IPS-20b (cell line): Measurements from ENCODE around the gene FGF12.

Experiments
- H3K27ac ChIP-seq: one replicate; pipeline ENCODE4 v1.5.1; 2013; ENCODE audit warnings: low read length
- H3K27me3 ChIP-seq: 2 replicates; pipeline ENCODE4 v1.6.1; 2013; ENCODE audit warnings: mild to moderate bottlenecking, low read length, inconsistent platforms; ENCODE audit not compliant: insufficient read depth
- H3K36me3 ChIP-seq: 2 replicates; pipeline ENCODE4 v1.6.1; 2013; ENCODE audit warnings: low read depth, mild to moderate bottlenecking, inconsistent platforms, low read length, moderate library complexity; ENCODE audit not compliant: insufficient read depth
- H3K4me1 ChIP-seq: 2 replicates; pipeline ENCODE4 v1.6.1; 2013; ENCODE audit warnings: mild to moderate bottlenecking, control low read depth, inconsistent platforms, low read length, moderate library complexity; ENCODE audit not compliant: insufficient read depth
- H3K4me3 ChIP-seq: 2 replicates; pipeline ENCODE4 v1.5.1; 2013; ENCODE audit warnings: mild to moderate bottlenecking, low read length, inconsistent platforms
- H3K9ac ChIP-seq: 2 replicates; pipeline ENCODE4 v1.6.1; 2013; ENCODE audit warnings: low read depth, mild to moderate bottlenecking, inconsistent platforms, low read length, moderate library complexity
- H3K9me3 ChIP-seq: 2 replicates; pipeline ENCODE4 v1.6.1; 2013; ENCODE audit warnings: mild to moderate bottlenecking, low read depth, low read length, inconsistent platforms; ENCODE audit not compliant: insufficient read depth

FGF12 gene

DNA sequence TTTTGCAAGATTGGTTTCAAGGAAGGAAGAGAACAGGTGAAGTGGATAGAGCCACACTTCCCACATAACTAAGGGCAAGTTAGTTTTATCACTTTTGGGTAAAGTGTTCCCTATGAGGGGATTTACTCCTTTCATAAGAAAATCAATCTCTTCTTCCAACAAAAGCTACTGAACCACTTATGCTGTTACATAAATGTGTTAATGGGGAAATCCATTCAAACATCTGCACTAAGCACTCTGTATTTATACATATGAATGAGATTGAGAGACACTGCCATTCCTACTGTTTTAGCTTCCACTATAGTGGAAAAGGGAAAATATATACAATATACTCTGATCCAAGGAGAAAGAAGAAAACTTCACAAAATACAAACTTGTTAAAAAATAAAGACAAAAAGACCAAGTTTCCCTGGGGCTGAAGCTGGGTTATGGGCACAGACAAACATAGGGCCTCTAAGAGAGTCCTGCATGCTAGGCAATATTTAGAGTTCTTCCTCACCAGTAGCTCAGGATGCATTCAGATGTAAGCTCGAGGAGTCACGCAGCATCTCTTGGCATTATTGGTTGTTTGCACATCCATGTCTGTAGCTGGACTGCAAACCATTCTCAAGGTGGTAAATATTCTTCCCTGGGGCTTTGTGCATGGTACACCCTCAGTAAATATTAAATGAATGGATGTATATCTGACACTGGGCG lies 454.2 kb downstream of the FGF12 start:
- 0 out of 2 replicates have a peak, but pooled peaks cover 3% of the 10 kb centered on the region for H3K36me3 ChIP-seq
- H3K9me3 ChIP-seq: no peaks in the 10 kb centered on the region
- no peak overlapping the region for H3K4me3 ChIP-seq
- H3K27ac ChIP-seq: no peak overlapping the region
- no peak overlapping the region for H3K9ac ChIP-seq
- peaks cover 17% of the 10 kb centered on the region for H3K4me1 ChIP-seq
- no peaks in the 10 kb centered on the region for H3K27me3 ChIP-seq

DNA sequence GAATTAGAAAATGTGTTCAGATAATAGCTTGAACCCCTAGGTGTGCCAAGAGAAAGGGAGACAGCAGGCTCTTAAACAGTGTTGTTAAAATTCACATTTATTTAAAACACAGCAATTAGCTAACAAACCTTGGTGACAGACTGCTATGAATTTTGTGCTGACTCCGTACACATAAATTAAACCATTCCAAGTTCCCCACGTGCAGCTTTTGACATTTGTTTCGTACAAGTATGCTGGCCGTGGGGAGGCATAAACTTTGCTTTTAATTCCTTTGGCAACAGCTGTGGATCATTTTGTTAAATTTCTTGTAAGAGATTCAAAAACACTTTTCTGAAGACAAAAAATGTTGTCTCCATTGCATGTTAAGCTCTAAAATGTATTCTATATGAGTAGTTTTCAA lies 465.3 kb downstream of the FGF12 start:
- Histone ChIP-seq H3K4me3 (no peak overlapping the region), H3K36me3 (no peaks in the 10 kb centered on the region), H3K9me3 (no peaks in the 10 kb centered on the region), H3K27ac (no peak overlapping the region), H3K9ac (no peak overlapping the region), H3K4me1 (no peaks in the 10 kb centered on the region), H3K27me3 (no peaks in the 10 kb centered on the region)

DNA sequence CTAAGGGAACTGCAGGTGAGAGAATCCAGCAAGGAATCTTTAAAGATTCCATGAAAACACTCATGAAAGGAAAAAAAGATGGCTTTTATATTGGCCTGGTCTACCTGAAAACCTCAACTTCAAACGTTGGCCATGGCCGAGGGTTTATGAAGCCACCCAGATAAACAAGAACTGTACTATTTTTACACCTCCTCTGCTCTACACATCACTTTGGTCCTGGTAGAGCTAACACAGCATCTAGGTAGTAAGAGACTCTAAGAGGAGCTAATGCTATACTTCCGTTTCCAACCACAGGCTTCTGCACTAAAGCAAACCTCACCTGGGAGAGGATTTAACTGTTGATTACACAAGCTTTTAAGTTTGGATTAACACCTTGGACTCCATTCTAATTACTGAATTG lies 466.2 kb downstream of the FGF12 start:
- Histone ChIP-seq H3K9me3 (no peaks in the 10 kb centered on the region), H3K27me3 (no peaks in the 10 kb centered on the region), H3K4me1 (no peaks in the 10 kb centered on the region), H3K36me3 (no peaks in the 10 kb centered on the region), H3K4me3 (no peak overlapping the region), H3K9ac (no peak overlapping the region), H3K27ac (no peak overlapping the region)

DNA sequence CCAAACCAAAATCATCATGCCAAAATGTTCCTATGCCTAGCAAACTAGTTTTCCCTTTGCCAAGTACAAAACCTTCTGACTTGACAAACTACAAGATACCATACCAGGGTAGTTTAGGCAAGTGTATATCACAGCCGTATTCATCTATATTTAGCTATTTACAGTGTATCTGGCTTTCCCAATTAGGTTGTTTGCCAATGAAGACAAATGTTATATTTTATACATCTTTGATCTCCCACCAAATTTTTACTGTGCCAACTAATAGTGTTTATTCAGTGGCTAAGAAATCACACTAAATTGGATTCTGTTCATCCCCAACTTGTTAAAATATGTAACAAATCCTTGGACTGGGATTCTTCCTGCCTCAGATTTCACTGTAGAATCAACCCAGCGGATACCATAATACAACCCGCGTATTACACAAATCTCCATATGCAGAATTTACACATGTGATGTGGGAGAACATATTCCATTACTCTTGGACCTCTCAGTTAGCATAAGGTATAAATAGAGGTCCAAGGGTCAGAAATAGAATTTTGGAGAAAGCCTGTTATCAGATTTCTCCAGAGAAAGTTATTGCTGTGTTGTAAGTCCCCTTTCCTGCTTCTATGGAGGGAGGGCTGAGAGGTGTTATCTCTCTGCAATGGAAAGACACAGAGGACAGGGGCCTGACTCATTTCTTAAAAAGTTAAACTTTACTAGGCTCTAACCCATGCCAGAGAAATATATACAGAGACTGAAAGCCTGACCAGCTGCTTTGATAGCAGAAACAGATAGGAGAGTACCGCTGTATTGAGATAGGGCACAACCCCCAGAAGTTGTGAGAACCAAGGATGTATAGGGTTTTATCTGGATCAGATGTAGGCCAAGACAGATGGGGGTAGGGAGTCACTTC lies 467.0 kb downstream of the FGF12 start:
- Histone ChIP-seq H3K4me3 (no peak overlapping the region), H3K4me1 (no peaks in the 10 kb centered on the region), H3K27ac (no peak overlapping the region), H3K36me3 (no peaks in the 10 kb centered on the region), H3K27me3 (no peaks in the 10 kb centered on the region), H3K9ac (no peak overlapping the region), H3K9me3 (no peaks in the 10 kb centered on the region)

DNA sequence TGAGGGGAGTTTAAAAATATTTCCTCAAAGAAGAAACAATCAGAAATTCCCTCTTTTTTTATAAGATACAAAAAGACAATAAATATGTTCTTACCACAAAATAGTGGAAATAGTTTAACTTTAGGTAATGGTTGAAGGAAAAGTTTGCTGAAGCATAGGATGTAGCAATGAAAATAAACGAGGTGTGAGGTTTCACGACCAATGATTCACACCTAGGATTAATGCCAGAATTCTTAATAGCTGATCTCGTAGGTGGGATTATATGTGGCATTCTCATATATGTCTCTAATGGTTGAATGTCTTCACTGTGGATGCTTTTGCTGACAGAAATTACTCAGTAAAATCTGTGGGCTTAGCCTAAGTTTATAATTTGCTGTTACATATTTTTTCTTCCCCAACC lies 467.7 kb downstream of the FGF12 start:
- no peaks in the 10 kb centered on the region for H3K9me3 ChIP-seq
- H3K4me1 ChIP-seq: no peaks in the 10 kb centered on the region
- no peak overlapping the region for H3K27ac ChIP-seq
- H3K27me3 ChIP-seq: no peaks in the 10 kb centered on the region
- H3K4me3 ChIP-seq: no peak overlapping the region
- no peak overlapping the region for H3K9ac ChIP-seq
- H3K36me3 ChIP-seq: no peaks in the 10 kb centered on the region

DNA sequence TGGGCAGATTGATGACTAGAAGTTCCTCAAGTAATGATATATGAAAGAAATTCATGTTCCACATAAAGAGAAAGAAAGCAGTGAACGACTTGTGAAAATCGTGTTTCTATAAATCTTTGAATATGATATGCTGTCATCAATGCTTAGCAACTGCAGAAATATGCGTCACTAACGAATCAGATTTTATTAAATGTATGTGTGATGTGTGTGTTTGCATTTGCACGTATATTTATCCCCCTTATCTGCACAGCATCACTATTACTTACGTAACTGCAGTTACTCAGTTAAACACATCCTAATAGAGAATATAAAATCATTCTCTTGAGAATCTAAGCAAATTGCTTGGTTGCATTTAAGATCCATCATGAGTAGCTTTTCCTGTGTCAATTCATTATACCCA lies 468.6 kb downstream of the FGF12 start:
- Histone ChIP-seq H3K4me1 (no peaks in the 10 kb centered on the region), H3K36me3 (no peaks in the 10 kb centered on the region), H3K9ac (no peak overlapping the region), H3K27ac (no peak overlapping the region), H3K9me3 (no peaks in the 10 kb centered on the region), H3K27me3 (no peaks in the 10 kb centered on the region), H3K4me3 (no peak overlapping the region)

DNA sequence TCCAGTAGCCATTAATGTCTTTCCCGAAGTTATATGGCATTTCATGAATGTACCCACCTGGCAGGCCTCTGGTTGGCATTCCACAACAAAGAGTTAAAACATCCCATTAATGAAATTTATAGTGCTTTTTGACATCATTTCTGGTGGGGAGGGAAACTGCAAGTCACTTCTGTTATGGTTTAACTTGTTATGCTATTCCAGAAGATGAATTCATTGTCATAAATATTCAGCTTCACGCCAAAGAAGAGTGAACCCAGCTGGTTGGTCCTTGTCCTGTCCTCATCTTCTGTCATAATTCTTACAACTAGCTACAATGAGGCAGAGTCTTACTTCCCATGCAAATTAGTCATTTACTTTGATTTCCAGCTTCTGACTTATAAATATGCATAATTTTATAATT lies 471.5 kb downstream of the FGF12 start:
- Histone ChIP-seq H3K9me3 (no peaks in the 10 kb centered on the region), H3K27me3 (no peaks in the 10 kb centered on the region), H3K27ac (no peak overlapping the region), H3K36me3 (no peaks in the 10 kb centered on the region), H3K4me1 (no peaks in the 10 kb centered on the region), H3K4me3 (no peak overlapping the region), H3K9ac (no peak overlapping the region)

DNA sequence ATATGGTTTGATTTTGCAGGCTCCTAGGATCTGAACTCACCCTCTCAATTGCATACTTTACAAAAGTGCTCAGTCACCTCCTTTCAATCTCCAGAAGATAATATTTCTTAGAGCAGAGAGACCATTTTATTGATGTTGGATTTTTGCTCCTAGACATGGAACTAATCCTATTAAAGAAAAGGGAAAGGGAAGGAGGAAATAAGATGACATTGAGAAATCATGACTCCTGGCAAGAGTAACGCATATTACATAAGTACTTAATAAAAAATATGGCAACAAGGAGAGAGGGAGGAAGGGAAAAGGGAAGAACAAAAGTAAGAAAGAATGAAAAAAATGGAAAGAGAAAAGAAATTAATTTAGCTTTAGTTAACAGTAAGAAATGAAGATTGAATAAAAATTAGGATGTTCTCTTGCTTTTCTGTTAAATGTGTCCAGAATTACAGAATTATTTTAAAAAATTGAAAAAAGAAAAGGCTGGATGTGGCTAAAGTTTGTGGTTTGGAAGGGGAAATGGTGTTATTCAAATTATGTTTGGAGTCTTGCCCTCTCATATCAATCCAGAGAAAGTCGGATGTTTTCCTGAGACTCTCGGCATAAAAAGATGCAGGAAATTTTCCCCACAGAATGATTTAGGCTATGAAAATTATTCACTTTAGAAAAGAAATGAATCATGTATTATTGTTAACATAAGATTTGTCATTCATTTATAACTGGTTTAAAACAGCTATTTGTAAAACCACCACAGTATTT lies 474.0 kb downstream of the FGF12 start:
- H3K27ac ChIP-seq: no peak overlapping the region
- no peaks in the 10 kb centered on the region for H3K9me3 ChIP-seq
- no peaks in the 10 kb centered on the region for H3K4me1 ChIP-seq
- no peak overlapping the region for H3K4me3 ChIP-seq
- H3K36me3 ChIP-seq: no peaks in the 10 kb centered on the region
- H3K27me3 ChIP-seq: no peaks in the 10 kb centered on the region
- no peak overlapping the region for H3K9ac ChIP-seq

DNA sequence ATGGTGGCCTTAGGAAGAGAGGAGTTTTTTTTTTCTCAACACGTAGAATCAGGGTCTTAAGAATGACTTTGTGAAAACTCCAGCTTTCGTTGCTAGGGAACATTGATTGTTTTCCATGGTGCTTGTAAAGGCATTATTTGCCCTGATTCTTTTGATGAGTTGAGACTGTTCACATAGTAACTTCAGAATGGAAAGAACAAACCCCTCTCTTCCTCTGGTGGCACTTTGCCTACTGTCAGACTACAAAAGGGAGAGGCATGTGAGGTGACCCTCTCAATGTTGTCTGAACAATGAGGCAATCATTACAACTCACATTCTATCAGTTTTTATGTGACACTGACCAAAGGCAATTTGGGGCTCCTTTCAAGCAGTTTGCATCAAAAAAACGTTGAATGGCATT lies 477.8 kb downstream of the FGF12 start:
- H3K36me3 ChIP-seq: no peaks in the 10 kb centered on the region

DNA sequence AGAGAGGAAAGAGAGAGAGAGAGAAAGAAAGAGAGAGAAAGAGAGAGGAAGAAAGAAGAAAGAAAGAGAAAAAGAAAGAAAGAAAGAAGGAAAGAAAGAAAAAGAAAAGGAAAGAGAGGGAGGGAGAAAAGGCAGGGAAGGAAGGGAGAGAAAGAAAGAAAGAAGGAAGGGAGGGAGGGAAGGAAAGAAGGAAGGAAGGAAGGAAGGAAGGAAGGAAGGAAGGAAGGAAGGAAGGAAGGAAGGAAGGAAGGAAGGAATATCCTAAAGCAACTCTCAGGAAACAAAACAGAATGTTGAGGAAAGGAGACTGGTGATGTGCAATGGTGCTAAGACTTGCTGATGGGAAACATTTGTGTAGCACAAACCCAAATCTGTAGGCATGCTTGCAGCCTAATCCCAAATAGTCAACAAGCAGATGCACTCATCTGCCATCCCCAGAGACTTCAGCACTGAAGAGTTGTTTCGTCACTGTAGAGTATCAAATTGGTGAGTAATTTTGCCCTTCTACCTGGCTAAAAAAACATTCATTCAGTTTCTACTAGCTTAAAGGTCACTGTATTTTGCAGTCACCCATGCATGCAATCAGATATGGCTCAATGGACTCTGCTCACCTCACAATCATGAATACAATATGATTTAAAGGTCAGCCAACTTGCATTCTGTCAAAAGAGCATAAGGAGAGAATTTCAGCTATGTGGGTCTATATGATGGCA lies 480.3 kb downstream of the FGF12 start:
- Histone ChIP-seq H3K4me3 (no peak overlapping the region), H3K27ac (no peak overlapping the region), H3K9me3 (no peaks in the 10 kb centered on the region), H3K9ac (no peak overlapping the region), H3K36me3 (no peaks in the 10 kb centered on the region), H3K27me3 (no peaks in the 10 kb centered on the region), H3K4me1 (no peaks in the 10 kb centered on the region; the same call in 1 of the 2 replicates)

More for the DNA sequence above, 477.8 kb downstream of the FGF12 start:
- no peak overlapping the region for H3K4me3 ChIP-seq
- no peaks in the 10 kb centered on the region for H3K9me3 ChIP-seq
- H3K27ac ChIP-seq: no peak overlapping the region
- no peaks in the 10 kb centered on the region for H3K4me1 ChIP-seq
- no peaks in the 10 kb centered on the region for H3K27me3 ChIP-seq
- no peak overlapping the region for H3K9ac ChIP-seq

DNA sequence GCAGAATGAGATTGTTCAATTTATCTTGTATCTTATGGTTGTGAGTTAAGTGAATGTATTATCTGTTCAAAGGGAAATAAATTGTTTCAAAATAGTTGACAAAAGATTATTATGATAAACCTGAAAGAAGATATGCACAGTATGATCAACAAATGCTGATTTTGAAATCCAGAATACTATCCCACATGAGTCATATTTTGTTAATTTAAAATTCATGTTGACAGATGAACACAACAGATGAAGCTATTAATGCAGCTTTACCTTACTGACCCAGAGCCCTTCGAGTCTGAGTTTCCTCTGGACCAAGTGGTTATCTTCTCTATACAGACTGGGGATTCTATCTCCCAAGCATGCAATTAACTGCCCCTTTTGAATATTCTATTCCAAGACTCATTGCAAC lies 482.8 kb downstream of the FGF12 start:
- no peak overlapping the region for H3K9ac ChIP-seq
- H3K27me3 ChIP-seq: no peaks in the 10 kb centered on the region
- peaks cover 12% of the 10 kb centered on the region; the same call in 1 of the 2 replicates for H3K4me1 ChIP-seq

More for the DNA sequence above, 482.8 kb downstream of the FGF12 start:
- H3K36me3 ChIP-seq: no peaks in the 10 kb centered on the region
- H3K4me3 ChIP-seq: no peak overlapping the region
- H3K27ac ChIP-seq: no peak overlapping the region
- no peaks in the 10 kb centered on the region for H3K9me3 ChIP-seq
